ENCODE results near the gene PCK2.

Gene PCK2

GRCh38 chr14:24137529-24138395 lies 43.7 kb downstream of the PCK2 start:
- Histone ChIP-seq H2AFZ (ENCODE audit: low read depth, low read length) (no peak overlapping the region), H3K9me3 (ENCODE audit: low read length) (no peaks in the 10 kb centered on the region), H3K27me3 (ENCODE audit: insufficient read depth, low read length) (no peaks in the 10 kb centered on the region), H3K4me1 (ENCODE audit: insufficient read depth, low read length) (peaks cover 18% of the 10 kb centered on the region), H3K36me3 (ENCODE audit: insufficient read depth, low read length) (peaks cover 19% of the 10 kb centered on the region), H3K4me3 (ENCODE audit: low read length) (no peak overlapping the region)

- H3K4me1 ChIP-seq (ENCODE audit: insufficient read depth, low read length) = peaks cover 18% of the 10 kb centered on the region
- H3K9me3 ChIP-seq (ENCODE audit: low read length) = no peaks in the 10 kb centered on the region
- H2AFZ ChIP-seq (ENCODE audit: low read depth, low read length) = no peak overlapping the region
- no peaks in the 10 kb centered on the region for H3K27me3 ChIP-seq (ENCODE audit: insufficient read depth, low read length)
- peaks cover 22% of the 10 kb centered on the region for H3K36me3 ChIP-seq (ENCODE audit: insufficient read depth, low read length)
- no peak overlapping the region for H3K4me3 ChIP-seq (ENCODE audit: low read length)
Observed at GRCh38 chr14:24138396-24139271, 44.5 kb downstream of the PCK2 start.

- peaks cover 29% of the 10 kb centered on the region for H3K36me3 ChIP-seq (ENCODE audit: insufficient read depth, low read length)
- no peaks in the 10 kb centered on the region for H3K27me3 ChIP-seq (ENCODE audit: insufficient read depth, low read length)
- H3K4me3 ChIP-seq (ENCODE audit: low read length) = peak overlapping the region; percentile 63
- no peak overlapping the region for H2AFZ ChIP-seq (ENCODE audit: low read depth, low read length)
- no peaks in the 10 kb centered on the region for H3K9me3 ChIP-seq (ENCODE audit: low read length)
- H3K4me1 ChIP-seq (ENCODE audit: insufficient read depth, low read length) = peaks cover 18% of the 10 kb centered on the region
Observed at GRCh38 chr14:24139272-24139934, 45.3 kb downstream of the PCK2 start.

- Histone ChIP-seq H3K4me3 (ENCODE audit: low read length) (peak within 1 kb of the TSS; percentile 63), H3K36me3 (ENCODE audit: insufficient read depth, low read length) (peaks cover 34% of the 10 kb centered on the region), H3K27me3 (ENCODE audit: insufficient read depth, low read length) (no peaks in the 10 kb centered on the region), H3K4me1 (ENCODE audit: insufficient read depth, low read length) (peaks cover 28% of the 10 kb centered on the region), H3K9me3 (ENCODE audit: low read length) (no peaks in the 10 kb centered on the region), H2AFZ (ENCODE audit: low read depth, low read length) (peak within 1 kb of the TSS; percentile 1)
Observed at GRCh38 chr14:24141097-24141880, 47.2 kb downstream of the PCK2 start, which contains the start of gene EMC9. TSS of gene EMC9 (minus strand) at chr14:24141591. CDS start at chr14:24141304, 287 bp downstream.

GRCh38 chr14:24143511-24143910 lies 49.4 kb downstream of the PCK2 start:
- peaks cover 28% of the 10 kb centered on the region for H3K36me3 ChIP-seq (ENCODE audit: insufficient read depth, low read length)
- H3K27me3 ChIP-seq (ENCODE audit: insufficient read depth, low read length) = no peaks in the 10 kb centered on the region
- peaks cover 30% of the 10 kb centered on the region for H3K4me1 ChIP-seq (ENCODE audit: insufficient read depth, low read length)
- no peak overlapping the region for H2AFZ ChIP-seq (ENCODE audit: low read depth, low read length)
- H3K9me3 ChIP-seq (ENCODE audit: low read length) = no peaks in the 10 kb centered on the region
- H3K4me3 ChIP-seq (ENCODE audit: low read length) = no peak overlapping the region

- H3K4me1 ChIP-seq (ENCODE audit: insufficient read depth, low read length) = peaks cover 30% of the 10 kb centered on the region
Observed at GRCh38 chr14:24144451-24144850, 50.3 kb downstream of the PCK2 start.

GRCh38 chr14:24145219-24145618 lies 51.1 kb downstream of the PCK2 start:
- peak overlapping the region; percentile 66 for H3K4me3 ChIP-seq (ENCODE audit: low read length)
- no peaks in the 10 kb centered on the region for H3K9me3 ChIP-seq (ENCODE audit: low read length)
- no peak overlapping the region for H2AFZ ChIP-seq (ENCODE audit: low read depth, low read length)
- peaks cover 31% of the 10 kb centered on the region for H3K36me3 ChIP-seq (ENCODE audit: insufficient read depth, low read length)
- H3K27me3 ChIP-seq (ENCODE audit: insufficient read depth, low read length) = no peaks in the 10 kb centered on the region
- H3K4me1 ChIP-seq (ENCODE audit: insufficient read depth, low read length) = peaks cover 25% of the 10 kb centered on the region

More at GRCh38 chr14:24144451-24144850, 50.3 kb downstream of the PCK2 start:
- H3K27me3 ChIP-seq (ENCODE audit: insufficient read depth, low read length) = no peaks in the 10 kb centered on the region
- H3K4me3 ChIP-seq (ENCODE audit: low read length) = no peak overlapping the region
- no peaks in the 10 kb centered on the region for H3K9me3 ChIP-seq (ENCODE audit: low read length)
- peaks cover 26% of the 10 kb centered on the region for H3K36me3 ChIP-seq (ENCODE audit: insufficient read depth, low read length)
- no peak overlapping the region for H2AFZ ChIP-seq (ENCODE audit: low read depth, low read length)

GRCh38 chr14:24145690-24146452 lies 51.8 kb downstream of the PCK2 start:
- Histone ChIP-seq H3K9me3 (ENCODE audit: low read length) (no peaks in the 10 kb centered on the region), H3K4me1 (ENCODE audit: insufficient read depth, low read length) (peaks cover 25% of the 10 kb centered on the region), H2AFZ (ENCODE audit: low read depth, low read length) (no peak overlapping the region), H3K27me3 (ENCODE audit: insufficient read depth, low read length) (no peaks in the 10 kb centered on the region), H3K36me3 (ENCODE audit: insufficient read depth, low read length) (peaks cover 37% of the 10 kb centered on the region), H3K4me3 (ENCODE audit: low read length) (peak overlapping the region; percentile 66)

- H3K4me1 ChIP-seq (ENCODE audit: insufficient read depth, low read length) = peaks cover 25% of the 10 kb centered on the region
- peaks cover 44% of the 10 kb centered on the region for H3K36me3 ChIP-seq (ENCODE audit: insufficient read depth, low read length)
- H3K4me3 ChIP-seq (ENCODE audit: low read length) = peak within 1 kb of the TSS; percentile 66
- H2AFZ ChIP-seq (ENCODE audit: low read depth, low read length) = peak within 1 kb of the TSS; percentile 56
- H3K9me3 ChIP-seq (ENCODE audit: low read length) = no peaks in the 10 kb centered on the region
- no peaks in the 10 kb centered on the region for H3K27me3 ChIP-seq (ENCODE audit: insufficient read depth, low read length)
Observed at GRCh38 chr14:24146453-24146977, 52.4 kb downstream of the PCK2 start, which contains the start of gene PSME2. TSS of gene PSME2 (minus strand) at chr14:24146610. CDS start at chr14:24146581, 29 bp downstream.

- H3K4me3 ChIP-seq (ENCODE audit: low read length) = peak within 1 kb of the TSS; percentile 66
- H3K4me1 ChIP-seq (ENCODE audit: insufficient read depth, low read length) = peaks cover 23% of the 10 kb centered on the region
- H3K36me3 ChIP-seq (ENCODE audit: insufficient read depth, low read length) = peaks cover 50% of the 10 kb centered on the region
- no peaks in the 10 kb centered on the region for H3K9me3 ChIP-seq (ENCODE audit: low read length)
- peak within 1 kb of the TSS; percentile 56 for H2AFZ ChIP-seq (ENCODE audit: low read depth, low read length)
- no peaks in the 10 kb centered on the region for H3K27me3 ChIP-seq (ENCODE audit: insufficient read depth, low read length)
Observed at GRCh38 chr14:24146978-24147760, 53.1 kb downstream of the PCK2 start, which contains the start of gene RNF31. TSS of gene RNF31 (plus strand) at chr14:24147498. CDS start at chr14:24147699, 201 bp downstream.

Measured in neuron (in vitro differentiated cells).